Measurements from ENCODE around the gene ZNF454.

Gene ZNF454

DNA sequence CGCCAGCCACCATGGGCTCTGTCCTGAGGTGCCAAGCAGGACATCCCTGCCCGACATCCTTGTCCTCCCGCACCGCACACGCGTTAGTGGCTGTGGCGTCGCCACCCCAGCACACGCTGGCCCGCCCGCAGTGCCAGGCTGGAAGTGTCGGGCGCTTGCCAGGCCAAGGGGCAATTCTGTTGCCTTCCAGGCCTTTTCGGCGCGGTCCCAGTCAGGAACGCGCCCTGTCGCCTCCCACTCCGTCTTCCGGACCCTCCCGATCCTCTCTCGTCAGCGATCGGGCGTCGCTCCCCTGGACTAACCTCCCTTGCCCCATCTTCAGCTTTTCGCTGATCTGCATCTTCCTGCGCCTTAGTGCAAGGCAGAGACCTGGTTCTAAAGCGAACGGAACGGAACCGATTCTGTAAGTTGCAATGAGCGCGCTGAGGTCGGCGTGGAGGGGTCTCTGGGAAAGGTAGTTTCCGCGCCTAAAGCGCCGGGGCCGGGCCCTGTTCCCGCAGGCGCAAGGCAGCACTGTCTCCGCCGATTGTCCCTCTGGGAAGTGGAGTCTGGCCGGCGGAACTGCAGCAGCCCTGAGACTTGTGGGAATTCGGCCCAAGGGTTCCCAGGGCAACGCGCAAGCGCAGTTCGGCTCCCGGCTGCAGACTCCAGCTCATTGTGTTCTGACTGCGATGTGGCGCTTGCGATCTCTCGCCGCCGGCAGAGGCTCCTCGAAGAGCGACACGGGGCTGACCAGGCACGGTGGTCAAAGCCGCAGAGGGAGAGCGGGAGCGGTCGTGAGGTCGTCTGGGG lies at the start of gene ZNF454:
Gene ZNF454, plus strand, starts transcription at position 630 of the 792 bp plus-strand sequence. CDS start 1,594 bp downstream, outside the sequence.
- no peak for TF ChIP-seq CTCF (IDR thresholded peaks at IDR 0.05; ENCODE audit: insufficient read depth, missing control alignments)
- DNase-seq (ENCODE audit: insufficient read length, low spot score) (peak; percentile 99), FAIRE-seq (no peak)

DNA sequence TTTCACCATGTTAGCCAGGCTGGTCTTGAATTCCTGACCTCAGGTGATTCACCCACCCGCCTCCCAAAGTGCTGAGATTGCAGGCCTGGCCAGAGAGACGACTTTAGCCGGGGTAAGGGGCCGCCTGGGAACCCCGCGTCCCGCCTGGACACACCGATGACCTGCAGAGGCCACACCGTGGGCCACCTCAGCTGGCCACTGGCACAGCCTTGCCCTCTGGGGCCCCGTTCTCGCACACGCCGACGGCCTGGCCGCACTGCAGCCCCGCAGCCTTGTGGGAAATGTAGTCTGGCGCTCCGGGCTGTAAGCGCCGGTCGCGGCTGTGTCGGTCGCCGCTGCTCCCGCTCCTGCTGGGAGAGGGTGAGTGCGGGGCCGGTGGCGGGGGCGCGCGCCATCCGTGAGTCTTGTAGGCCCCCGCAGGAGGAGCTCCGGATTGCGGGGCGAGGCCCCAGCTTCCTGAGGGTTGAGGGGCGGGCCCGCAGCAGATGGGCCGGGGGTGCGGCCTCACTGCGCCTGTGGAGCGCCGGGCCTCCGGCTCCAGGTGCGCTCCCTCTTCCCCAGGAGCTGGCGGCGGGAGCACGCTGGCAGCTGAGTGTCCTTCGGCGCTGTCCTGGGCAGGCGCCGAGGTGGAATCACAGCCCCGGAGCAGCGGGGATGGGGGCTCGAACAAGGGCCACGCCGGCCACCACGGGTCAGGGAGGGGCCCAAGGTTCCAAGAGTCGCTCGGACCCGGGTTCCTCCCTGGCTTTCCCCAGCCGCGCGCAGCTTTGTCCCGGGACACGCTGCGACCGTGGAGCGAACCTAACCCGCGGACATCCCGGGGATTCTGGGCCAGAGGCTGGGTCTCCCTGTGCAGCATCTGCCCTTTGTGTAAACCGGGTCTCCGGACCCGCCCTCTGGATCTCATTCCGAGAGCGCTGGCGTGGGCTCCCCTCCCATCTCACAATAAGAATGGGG lies 45.1 kb upstream of the ZNF454 start, which contains the start of gene ZFP2:
Gene ZFP2, plus strand, starts transcription at position 299 of the 957 bp plus-strand sequence. CDS start 35,401 bp downstream, outside the sequence.
- peak; percentile 26 for DNase-seq (ENCODE audit: insufficient read length, low spot score)
- no peak for FAIRE-seq
- TF ChIP-seq CTCF (IDR thresholded peaks at IDR 0.05; ENCODE audit: insufficient read depth, missing control alignments): no peak

- FAIRE-seq: no peak
- DNase-seq (ENCODE audit: insufficient read length, low spot score): no peak
- TF ChIP-seq CTCF (IDR thresholded peaks at IDR 0.05; ENCODE audit: insufficient read depth, missing control alignments): no peak
Measured at GRCh38 chr5:178899289-178899688, 41.7 kb upstream of the ZNF454 start.

DNA sequence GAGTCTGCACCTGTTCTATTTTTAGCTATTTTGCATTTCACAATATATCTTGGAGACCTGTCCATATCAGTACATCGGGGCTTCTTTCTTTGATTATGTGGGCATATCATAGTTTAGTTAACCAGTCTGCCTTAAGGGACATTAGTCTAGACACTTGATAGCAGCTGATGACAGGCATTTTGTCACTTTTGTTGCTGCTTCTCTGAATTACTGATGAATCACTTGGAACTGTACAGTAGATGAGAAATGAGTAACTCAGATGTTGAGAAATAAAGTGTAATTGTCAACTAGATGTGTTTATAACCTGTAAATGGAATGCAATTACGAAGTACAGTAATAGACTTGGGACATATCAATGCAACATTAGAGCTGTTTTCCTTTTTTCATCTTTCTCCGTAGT lies 38.1 kb upstream of the ZNF454 start:
- no peak for DNase-seq (ENCODE audit: insufficient read length, low spot score)
- FAIRE-seq: peak; percentile 29
- TF ChIP-seq CTCF (IDR thresholded peaks at IDR 0.05; ENCODE audit: insufficient read depth, missing control alignments): no peak

GRCh38 chr5:178931846-178932760 lies 8.9 kb upstream of the ZNF454 start:
- FAIRE-seq (no peak), DNase-seq (ENCODE audit: insufficient read length, low spot score) (no peak)
- no peak for TF ChIP-seq CTCF (IDR thresholded peaks at IDR 0.05; ENCODE audit: insufficient read depth, missing control alignments)

GRCh38 chr5:178941361-178941760 lies 363 bp downstream of the ZNF454 start:
- no peak for TF ChIP-seq CTCF (IDR thresholded peaks at IDR 0.05; ENCODE audit: insufficient read depth, missing control alignments)
- FAIRE-seq (no peak), DNase-seq (ENCODE audit: insufficient read length, low spot score) (peak; percentile 44)
